Prostate gland (tissue), 2 donors: ENCODE data around the gene PRKAB2. TPM values are rescaled to one million over a fixed set of nuclear protein-coding genes. Genes with fewer than 3 reads are reported as not detected.

Experiments used
- DNase-seq: peaks from one replicate; pipeline ENCODE4 v3.0.0-alpha.2; 2019; ENCODE audit warnings: low spot score
- H3K27ac ChIP-seq, 2 donors: fragments of 200-600 bp; sonication (generic); 2 replicates each; pipeline ENCODE4 v1.5.1; 2017 to 2019
- H3K27me3 ChIP-seq: fragments of 200-600 bp; sonication (generic); replicated peaks from 2 replicates; pipeline ENCODE4 v1.5.1; 2019; ENCODE audit not compliant: insufficient read depth
- H3K36me3 ChIP-seq, 2 donors: fragments of 200-600 bp; sonication (generic); 1 replicate in 1 of 2; 2 replicates in 1 of 2; pipeline versions ENCODE4 v1.5.1 to v1.8.1; 2017 to 2019
- H3K4me1 ChIP-seq: fragments of 200-600 bp; sonication (generic); replicated peaks from 2 replicates; pipeline ENCODE4 v1.5.1; 2019
- H3K4me3 ChIP-seq, 2 donors: fragments of 200-600 bp; sonication (generic); 2 replicates each; pipeline ENCODE4 v1.5.1; 2017 to 2019
- H3K9me3 ChIP-seq: fragments of 200-600 bp; sonication (generic); 2 replicates; pipeline ENCODE4 v1.5.1; 2017
- POLR2A ChIP-seq: fragments of 450-650 bp; IDR thresholded peaks from one replicate; pipeline ENCODE4 v1.6.1; 2016; ENCODE audit warnings: antibody characterized with exemption, mild to moderate bottlenecking
- POLR2AphosphoS5 ChIP-seq: sonication (generic); formaldehyde crosslinking; IDR thresholded peaks from one replicate; pipeline ENCODE4 v1.6.1; 2017; ENCODE audit warnings: antibody characterized with exemption
- WGBS: methylation state at CpG from one replicate; pipeline ENCODE4 v1.1.5; 2018; 5-methylcytosine and 5-hydroxymethylcytosine counted together
- intact Hi-C: fragments of 100-400 bp; cut with DNase I; formaldehyde crosslinking; loops from one replicate; pipeline ENCODE4 v1.14.2; 2022
- total RNA-seq, 2 donors: library from RNA; depleted of rRNA; stranded (reverse); fragments of >200 nt; gene quantifications; one replicate each; pipeline ENCODE4 v1.1.0, GENCODE V29; 2016
- TF ChIP-seq, protein P1 (sequence below), 4 experiments: fragments of 200-600 bp in 2 of 4; fragments of 450-650 bp in 2 of 4; sonication (generic) in 2 of 4; IDR thresholded peaks; 1 replicate in 3 of 4; 2 replicates in 1 of 4; pipeline ENCODE4 v1.5.1; 2016 to 2019; ENCODE audit warnings: antibody characterized with exemption in 4 of 4, mild to moderate bottlenecking in 2 of 4, moderate library complexity in 2 of 4

PRKAB2 gene
- total RNA-seq, 2 donors from 2014 or later, result 12.3 to 14.0 TPM

DNA sequence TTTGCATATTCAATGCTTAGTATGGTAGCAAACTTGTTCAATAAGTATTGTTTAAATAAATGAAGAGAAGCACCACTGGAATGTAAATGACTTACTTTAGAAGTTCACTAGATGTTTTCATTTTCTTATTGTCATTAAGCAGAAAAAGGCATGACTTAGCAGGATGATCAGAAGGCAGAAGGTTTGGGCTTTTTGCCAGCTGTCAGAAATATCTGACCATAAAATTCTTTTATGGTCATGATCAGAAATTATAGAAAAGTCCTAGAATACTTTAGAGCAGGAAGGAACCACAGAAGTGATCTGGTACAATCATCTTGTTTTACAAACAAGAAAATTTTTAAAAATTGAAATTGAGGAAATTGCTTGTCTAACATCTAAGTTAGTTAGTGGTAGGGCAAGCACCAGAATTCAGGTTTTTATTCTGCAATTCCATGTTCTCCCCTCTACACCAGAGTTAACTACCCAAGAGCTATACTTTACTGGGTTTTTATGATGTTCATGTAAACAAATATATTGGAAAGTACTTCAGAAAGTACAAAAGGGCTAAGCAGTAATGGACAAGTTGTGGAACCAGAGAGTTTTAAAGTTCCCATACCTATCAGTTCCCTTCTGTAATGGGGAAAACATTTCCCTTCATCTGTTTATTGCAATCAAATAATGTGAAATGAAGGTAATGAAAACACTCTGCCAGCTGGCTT lies 42.7 kb upstream of the PRKAB2 start:
- no peak overlapping the region for H3K4me3 ChIP-seq
- DNase-seq, result no peak
- H3K9me3 ChIP-seq, result no peaks in the 10 kb centered on the region
- H3K4me1 ChIP-seq, result no peaks in the 10 kb centered on the region
- TF ChIP-seq POLR2AphosphoS5 (peak; percentile 50), POLR2A (no peak)
- H3K27ac ChIP-seq, result peak overlapping the region in 1 of 2 donors; percentile 16
- no peaks in the 10 kb centered on the region for H3K36me3 ChIP-seq
- intact Hi-C loops, result no loop called here
- no peaks in the 10 kb centered on the region for H3K27me3 ChIP-seq

DNA sequence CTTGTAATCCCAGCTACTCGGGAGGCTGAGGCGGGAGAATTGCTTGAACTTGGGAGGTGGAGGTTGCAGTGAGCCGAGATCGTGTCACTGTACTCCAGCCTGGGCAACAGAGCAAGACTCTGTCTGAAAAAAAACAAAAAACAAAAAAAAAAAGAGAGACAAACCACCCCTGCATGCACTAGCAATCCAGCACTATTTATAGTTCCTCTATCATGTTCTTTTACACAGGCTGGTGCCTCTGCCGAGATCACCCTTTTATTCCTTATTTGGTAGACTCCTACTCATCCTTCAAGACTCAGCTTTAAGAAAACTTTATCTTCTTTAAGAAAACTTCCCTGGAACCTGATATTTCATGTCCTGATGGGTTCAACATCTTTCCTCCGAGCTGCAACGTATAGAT lies 42.1 kb upstream of the PRKAB2 start:
- H3K4me3 ChIP-seq, result no peak overlapping the region
- intact Hi-C loops, result no loop called here
- H3K4me1 ChIP-seq, result no peaks in the 10 kb centered on the region
- H3K27me3 ChIP-seq, result no peaks in the 10 kb centered on the region
- DNase-seq, result no peak
- 60% methylated on average over 7 of the region's 7 CpGs for WGBS
- TF ChIP-seq, protein P1, sequence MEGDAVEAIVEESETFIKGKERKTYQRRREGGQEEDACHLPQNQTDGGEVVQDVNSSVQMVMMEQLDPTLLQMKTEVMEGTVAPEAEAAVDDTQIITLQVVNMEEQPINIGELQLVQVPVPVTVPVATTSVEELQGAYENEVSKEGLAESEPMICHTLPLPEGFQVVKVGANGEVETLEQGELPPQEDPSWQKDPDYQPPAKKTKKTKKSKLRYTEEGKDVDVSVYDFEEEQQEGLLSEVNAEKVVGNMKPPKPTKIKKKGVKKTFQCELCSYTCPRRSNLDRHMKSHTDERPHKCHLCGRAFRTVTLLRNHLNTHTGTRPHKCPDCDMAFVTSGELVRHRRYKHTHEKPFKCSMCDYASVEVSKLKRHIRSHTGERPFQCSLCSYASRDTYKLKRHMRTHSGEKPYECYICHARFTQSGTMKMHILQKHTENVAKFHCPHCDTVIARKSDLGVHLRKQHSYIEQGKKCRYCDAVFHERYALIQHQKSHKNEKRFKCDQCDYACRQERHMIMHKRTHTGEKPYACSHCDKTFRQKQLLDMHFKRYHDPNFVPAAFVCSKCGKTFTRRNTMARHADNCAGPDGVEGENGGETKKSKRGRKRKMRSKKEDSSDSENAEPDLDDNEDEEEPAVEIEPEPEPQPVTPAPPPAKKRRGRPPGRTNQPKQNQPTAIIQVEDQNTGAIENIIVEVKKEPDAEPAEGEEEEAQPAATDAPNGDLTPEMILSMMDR (IDR thresholded peaks at IDR 0.05), result no peak
- TF ChIP-seq POLR2A (no peak), POLR2AphosphoS5 (no peak)
- no peaks in the 10 kb centered on the region for H3K36me3 ChIP-seq
- H3K9me3 ChIP-seq, result no peaks in the 10 kb centered on the region
- H3K27ac ChIP-seq, result no peak overlapping the region

DNA sequence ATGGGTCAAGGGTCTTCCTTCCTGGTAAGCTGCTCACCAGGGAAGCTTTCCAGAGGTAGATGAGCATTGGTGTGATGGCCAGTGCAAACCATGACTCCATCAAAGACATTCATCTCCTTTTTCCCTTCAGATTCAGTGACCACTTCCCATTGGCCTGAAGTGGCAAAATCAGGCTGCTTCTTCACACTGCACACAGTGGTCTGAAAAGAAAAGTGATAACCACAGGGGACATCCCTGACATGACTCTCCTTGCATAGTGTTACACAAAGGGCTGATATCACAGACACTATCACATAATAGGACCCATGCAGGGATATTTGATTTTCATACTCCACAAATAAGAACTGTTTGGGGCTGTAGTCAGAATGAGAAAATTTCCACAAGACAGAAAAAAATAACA lies 41.0 kb upstream of the PRKAB2 start:
- no peaks in the 10 kb centered on the region for H3K9me3 ChIP-seq
- H3K27me3 ChIP-seq, result no peaks in the 10 kb centered on the region
- DNase-seq, result no peak
- intact Hi-C loops, result no loop called here
- no peaks in the 10 kb centered on the region for H3K36me3 ChIP-seq
- H3K4me1 ChIP-seq, result no peaks in the 10 kb centered on the region
- H3K4me3 ChIP-seq, result no peak overlapping the region
- H3K27ac ChIP-seq, result no peak overlapping the region
- TF ChIP-seq POLR2AphosphoS5 (no peak), POLR2A (no peak)
- TF ChIP-seq, protein P1 (IDR thresholded peaks at IDR 0.05), result no peak

DNA sequence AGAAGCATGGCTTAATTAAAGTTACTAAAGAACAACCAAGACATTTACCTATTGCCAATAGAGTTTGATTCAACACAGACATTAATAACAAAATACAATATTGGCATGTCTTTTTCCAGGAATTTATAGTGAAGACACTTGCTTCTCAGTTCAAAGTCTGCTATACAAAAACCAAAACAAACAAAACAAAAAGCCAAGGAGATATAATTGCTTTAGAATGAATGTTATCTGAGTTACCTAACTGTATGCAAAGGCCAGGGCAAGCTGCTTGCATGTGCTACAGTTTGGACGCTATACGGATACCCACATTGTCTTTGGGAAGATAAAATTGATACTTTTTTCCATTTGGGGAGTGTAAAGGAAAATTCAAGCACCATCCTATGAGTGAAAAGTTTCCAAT lies 39.3 kb upstream of the PRKAB2 start:
- 87% methylated on average over 2 of the region's 2 CpGs for WGBS
- no peak for DNase-seq
- Histone ChIP-seq H3K36me3 (no peaks in the 10 kb centered on the region), H3K27me3 (no peaks in the 10 kb centered on the region), H3K27ac (no peak overlapping the region), H3K4me1 (no peaks in the 10 kb centered on the region), H3K9me3 (no peaks in the 10 kb centered on the region), H3K4me3 (no peak overlapping the region)
- intact Hi-C loops, result no loop called here
- TF ChIP-seq POLR2A (no peak), POLR2AphosphoS5 (no peak)
- TF ChIP-seq, protein P1 (IDR thresholded peaks at IDR 0.05), result no peak

DNA sequence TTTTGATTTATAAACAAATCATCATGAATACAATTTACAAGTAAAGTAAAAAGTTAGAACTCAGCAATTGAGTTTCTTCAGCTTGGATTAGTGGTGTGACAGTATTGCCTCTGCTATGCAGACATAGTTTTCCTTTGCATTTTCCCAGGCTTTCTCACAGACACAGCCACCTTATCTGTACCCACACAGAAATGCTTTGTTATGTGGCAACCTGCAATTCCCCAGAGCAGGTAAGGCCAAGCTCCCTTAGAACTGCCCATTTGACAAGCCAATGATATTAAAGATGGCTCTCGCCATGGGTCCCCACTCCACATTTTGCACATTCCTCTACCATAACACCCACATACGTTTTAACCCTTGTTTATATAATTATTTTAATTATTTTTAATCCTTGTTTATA lies 38.7 kb upstream of the PRKAB2 start:
- TF ChIP-seq, protein P1 (IDR thresholded peaks at IDR 0.05), result no peak
- no peak for TF ChIP-seq POLR2A
- no peak for TF ChIP-seq POLR2AphosphoS5
- Histone ChIP-seq H3K27me3 (no peaks in the 10 kb centered on the region), H3K36me3 (no peaks in the 10 kb centered on the region), H3K9me3 (no peaks in the 10 kb centered on the region), H3K4me3 (no peak overlapping the region), H3K27ac (no peak overlapping the region), H3K4me1 (no peaks in the 10 kb centered on the region)
- no peak for DNase-seq
- intact Hi-C loops, result no loop called here
- WGBS, result 85% methylated on average over 2 of the region's 2 CpGs
